DMS53 treated with DMSO at 0.1 percent for 48 hours (cell line): ENCODE measurements around the gene KRTCAP2.
A peak's percentile ranks its signal among the peaks of the same experiment; 100 is the strongest.

Experiments used
- DNase-seq: peaks from one replicate; lab custom pipeline; 2025; ENCODE audit not compliant: unreplicated experiment; lab: John Stamatoyannopoulos, UW

Gene KRTCAP2

DNA sequence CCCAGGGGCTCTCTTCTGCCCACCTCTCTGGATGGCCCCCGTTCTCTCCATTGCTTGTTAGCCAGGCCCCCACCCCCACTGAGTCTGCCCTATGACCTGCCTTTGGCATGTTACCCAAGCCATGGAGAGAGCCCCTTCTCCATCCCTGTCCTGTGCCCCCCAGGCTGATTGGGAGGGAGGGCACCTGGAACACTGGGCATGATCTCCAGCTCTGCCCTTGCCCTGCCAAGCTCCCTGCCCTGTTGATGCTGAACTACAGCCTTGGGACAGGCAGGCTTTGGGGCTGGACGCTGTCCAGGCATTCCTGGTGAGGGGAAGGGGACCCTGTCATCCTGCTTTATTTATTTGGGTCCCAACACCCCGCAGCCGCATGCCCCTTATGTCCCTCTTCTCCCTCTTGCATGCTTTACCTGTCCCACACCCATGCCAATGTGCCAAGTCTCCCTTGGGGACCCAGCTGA, 11.3 kb upstream of the KRTCAP2 start:
- no peak for DNase-seq

DNA sequence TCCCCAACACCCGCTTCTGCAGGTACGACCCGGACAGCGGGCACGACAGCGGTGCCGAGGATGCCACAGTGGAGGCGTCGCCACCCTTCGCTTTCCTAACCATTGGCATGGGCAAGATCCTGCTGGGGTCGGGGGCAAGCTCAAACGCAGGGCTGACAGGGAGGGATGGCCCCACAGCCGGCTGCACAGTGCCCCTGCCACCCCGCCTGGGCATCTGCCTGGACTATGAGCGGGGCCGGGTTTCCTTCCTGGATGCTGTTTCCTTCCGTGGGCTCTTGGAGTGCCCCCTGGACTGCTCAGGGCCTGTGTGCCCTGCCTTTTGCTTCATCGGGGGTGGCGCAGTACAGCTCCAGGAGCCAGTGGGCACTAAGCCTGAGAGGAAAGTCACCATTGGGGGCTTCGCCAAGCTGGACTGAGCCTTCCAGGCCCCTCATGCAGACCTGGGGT, 10.7 kb upstream of the KRTCAP2 start:
- DNase-seq: no peak

DNA sequence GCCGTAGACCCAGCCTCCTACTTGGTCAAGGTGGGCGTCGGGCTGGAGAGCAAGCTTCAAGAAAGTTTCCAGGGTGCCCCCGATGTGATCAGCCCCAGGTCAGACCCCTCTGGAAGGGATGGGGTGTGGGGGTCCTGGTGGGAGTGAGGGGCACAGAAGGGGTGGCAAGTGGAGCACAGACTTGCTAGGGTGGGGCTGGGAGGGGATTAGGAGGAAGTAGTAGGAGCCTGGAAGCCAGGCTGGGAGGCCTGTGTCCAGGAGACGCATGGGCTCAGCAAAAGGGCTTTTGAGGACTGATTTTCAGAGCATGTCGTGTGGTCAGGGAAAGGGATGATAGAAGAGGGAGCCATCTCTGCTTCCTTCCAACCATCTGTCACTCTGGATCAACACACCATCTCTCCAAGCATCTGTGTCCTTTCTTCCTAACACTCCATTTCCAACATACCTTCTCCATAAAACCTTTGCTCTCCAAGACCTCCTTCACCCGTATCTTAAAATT, 9.0 kb upstream of the KRTCAP2 start:
- DNase-seq: no peak

DNA sequence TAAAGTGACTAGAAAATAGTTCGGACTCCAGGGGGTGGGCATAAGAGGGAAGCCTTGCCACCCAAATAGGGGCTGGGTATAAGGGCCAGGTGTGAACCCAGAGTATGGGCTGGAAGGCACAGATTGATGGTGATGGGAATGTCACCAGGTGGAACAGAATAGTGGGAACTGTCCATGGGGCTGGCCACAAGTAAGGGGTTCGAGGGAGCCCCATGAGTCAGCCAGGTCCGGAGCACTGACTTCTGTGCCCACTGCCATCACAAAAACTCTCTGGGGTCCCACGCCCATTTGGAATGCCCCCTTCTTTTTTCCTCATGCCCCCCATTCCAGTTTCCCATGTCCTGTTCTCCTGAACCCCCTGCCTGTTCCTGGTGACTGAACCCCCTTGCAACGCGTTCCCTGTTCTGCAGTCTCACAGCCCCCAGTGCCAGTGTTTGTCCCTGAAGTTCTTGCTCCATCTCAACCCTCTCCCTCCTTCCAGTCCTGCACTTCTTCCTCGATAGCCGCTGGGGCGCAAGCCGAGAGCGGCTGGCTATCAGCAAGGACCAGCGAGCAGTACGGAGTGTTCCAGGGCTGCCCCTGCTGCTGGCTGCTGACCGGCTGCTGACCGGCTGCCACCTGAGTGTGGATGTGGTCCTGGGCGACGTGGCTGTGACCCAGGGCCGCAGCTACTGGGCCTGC, 8.4 kb upstream of the KRTCAP2 start:
- DNase-seq: no peak

DNA sequence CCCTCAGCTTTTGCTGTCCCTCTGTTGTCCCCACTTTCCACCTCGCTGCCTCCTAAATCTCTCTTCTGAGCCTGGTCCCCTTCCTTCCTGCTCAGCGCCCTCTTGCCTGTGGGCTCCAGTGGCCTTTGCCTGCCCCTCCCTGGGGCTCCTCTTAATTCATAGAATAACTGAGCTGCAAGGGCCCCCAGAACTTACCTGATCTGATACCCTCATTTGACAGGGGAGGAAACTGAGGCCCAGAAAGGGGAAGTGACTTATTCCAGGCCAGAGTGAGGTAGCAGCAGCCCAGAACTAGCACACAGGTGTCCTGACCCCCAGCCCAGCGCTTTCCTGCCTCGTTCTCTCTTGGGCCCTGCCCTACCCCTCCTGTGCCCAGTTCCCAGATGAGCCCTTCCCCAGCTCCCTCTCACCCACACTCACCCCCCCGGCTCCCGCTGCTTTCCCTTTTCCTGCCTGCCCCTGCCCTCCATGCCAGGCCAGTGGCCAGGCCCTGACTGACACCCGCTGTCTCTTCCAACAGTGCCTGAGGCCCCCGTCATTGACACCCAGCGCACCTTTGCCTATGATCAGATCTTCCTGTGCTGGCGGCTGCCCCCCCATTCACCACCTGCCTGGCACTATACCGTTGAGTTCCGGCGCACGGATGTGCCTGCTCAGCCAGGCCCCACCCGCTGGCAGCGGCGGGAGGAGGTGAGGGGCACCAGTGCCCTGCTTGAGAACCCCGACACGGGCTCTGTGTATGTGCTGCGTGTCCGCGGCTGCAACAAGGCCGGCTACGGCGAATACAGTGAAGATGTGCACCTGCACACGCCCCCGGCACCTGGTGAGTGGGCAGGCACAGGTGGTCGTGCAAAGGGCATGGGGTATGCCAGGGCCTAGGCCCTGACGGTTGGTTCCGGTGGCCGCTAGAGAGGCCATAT, 6.3 kb upstream of the KRTCAP2 start:
- DNase-seq: no peak

DNA sequence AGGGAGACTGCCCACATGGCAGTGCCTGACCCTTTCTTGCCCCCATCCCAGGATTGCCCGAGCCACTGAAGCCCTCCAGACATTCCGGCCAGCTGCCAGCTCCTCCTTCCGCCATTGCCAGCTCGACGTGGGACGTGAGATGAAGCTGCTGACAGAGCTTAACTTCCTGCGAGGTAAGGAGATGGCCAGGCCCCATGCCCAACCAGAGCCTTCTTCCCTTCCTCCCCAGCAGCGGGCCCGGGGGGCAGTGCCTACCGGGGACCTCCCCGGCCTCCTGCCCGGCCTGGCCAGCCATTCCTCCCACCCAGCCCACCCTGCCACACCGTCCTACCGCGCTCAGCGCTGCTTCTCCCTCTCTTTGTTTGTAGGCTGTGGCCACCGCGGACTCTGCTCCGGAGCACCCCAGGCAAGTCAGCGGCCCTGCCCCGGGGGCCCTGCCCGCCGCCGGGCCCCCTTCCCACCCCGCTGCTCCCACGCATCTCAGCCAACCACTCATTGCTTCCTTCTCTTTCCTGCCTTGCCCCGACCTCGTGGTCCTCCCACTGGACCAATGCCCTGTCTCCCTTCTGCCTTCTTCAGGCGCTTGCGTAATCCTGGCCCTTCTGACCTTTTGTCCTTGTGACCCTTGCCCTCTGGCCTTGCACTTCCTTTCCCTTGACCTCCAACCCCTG, 5.5 kb upstream of the KRTCAP2 start:
- no peak for DNase-seq

DNA sequence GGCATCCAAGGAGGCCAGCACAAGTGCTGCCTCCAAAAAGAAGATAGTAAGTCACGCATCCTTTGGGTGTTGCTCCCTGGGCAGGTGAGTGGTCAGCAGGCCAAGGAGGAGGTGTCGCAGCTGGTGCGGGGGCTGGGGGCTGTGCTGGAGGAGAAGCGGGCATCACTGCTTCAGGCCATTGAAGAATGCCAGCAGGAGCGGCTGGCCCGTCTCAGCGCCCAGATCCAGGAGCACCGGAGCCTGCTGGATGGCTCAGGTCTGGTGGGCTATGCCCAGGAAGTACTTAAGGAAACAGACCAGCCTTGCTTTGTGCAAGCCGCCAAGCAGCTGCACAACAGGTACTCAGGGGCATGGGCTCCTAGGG, 4.8 kb upstream of the KRTCAP2 start:
- no peak for DNase-seq

DNA sequence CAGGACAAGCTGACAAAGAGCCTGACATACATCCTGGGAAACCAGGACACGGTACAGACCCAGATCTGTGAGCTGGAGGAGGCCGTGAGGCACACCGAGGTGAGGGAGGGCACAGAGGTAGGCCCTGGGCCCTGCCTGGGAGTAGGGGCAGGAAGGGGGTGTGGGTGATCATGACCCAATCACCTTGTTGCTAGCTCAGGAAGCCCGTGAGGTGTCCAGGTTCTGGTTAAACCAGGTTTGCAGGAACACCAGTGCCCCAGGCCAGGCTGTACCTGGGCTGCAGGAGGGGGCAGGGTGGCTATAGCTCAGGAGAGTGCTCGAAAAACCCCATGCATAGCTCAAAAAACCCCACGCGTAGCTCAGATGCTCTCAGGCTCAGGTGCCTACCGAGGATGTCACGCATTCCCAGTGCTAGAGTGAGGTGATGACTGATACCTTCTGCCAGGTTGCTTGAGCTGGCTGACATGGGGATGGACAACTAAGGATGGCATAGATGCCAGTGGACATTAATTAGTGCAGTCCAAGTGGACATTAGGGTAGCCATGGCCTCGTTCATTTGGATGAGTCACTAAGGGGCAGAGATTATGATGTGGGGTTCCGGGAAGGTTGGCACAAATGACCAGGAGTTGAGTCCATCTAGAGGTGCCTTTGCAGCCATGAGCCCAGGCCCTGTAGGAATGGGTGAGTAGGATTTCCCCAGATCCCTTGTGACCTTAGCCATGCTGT, 4.3 kb upstream of the KRTCAP2 start:
- DNase-seq: no peak

DNA sequence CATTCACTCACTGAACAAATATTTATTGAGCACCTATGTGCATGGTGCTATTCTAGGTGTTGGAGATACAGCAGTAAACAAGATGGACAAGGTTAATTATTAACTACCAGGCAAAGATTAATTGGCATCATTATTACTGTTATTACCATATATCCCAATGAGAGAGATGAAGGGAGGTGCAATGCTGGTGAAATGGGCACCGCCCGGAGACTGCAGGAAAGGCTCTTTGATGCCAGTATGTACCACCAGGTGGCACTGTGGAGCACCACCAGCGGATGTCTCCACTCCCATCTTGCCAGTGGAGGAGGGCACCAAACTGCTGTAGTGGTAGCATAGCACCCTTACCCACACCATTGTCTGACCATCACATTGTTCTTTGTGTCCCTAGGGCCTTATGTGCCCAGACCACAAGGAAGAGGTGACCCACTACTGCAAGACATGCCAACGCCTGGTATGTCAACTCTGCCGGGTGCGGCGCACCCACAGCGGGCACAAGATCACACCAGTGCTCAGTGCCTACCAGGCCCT, 3.5 kb upstream of the KRTCAP2 start:
- peak; percentile 99 for DNase-seq

DNA sequence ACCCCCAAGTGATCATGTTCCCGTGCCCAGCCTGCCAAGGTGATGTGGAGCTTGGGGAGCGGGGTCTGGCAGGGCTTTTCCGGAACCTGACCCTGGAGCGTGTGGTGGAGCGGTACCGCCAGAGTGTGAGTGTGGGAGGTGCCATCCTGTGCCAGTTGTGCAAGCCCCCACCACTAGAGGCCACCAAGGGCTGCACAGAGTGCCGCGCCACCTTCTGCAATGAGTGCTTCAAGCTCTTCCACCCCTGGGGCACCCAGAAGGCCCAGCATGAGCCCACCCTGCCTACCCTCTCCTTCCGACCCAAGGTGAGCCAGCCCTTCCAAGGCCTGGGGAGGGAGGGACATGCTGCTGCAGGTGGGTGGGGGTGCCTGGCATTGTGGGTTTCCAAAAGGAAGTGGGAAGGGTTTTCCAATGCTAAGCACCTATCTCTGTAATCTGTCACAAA, 2.8 kb upstream of the KRTCAP2 start:
- DNase-seq: peak; percentile 66

DNA sequence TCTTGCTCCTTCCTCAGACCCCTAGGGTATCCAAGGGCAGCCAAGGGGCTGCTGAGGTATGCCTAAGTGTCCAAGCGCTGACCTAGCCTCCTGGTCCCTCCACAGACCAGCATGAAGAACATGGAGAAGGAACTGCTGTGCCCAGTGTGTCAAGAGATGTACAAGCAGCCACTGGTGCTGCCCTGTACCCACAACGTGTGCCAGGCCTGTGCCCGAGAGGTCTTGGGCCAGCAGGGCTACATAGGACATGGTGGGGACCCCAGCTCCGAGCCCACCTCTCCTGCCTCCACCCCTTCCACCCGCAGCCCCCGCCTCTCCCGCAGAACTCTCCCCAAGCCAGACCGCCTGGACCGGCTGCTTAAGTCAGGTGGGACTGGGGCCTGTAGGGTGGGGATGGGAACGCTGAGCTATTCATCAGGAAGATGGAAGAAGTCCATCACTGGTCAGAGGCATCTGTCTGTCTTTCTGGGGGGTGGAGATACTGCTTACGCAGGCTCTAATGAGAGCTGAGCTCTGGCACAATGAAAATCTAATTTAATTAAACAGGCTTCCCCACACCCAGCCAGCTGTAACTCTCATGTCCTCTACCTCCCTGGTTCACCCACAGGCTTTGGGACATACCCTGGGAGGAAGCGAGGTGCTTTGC, 2.3 kb upstream of the KRTCAP2 start:
- DNase-seq: peak; percentile 25

DNA sequence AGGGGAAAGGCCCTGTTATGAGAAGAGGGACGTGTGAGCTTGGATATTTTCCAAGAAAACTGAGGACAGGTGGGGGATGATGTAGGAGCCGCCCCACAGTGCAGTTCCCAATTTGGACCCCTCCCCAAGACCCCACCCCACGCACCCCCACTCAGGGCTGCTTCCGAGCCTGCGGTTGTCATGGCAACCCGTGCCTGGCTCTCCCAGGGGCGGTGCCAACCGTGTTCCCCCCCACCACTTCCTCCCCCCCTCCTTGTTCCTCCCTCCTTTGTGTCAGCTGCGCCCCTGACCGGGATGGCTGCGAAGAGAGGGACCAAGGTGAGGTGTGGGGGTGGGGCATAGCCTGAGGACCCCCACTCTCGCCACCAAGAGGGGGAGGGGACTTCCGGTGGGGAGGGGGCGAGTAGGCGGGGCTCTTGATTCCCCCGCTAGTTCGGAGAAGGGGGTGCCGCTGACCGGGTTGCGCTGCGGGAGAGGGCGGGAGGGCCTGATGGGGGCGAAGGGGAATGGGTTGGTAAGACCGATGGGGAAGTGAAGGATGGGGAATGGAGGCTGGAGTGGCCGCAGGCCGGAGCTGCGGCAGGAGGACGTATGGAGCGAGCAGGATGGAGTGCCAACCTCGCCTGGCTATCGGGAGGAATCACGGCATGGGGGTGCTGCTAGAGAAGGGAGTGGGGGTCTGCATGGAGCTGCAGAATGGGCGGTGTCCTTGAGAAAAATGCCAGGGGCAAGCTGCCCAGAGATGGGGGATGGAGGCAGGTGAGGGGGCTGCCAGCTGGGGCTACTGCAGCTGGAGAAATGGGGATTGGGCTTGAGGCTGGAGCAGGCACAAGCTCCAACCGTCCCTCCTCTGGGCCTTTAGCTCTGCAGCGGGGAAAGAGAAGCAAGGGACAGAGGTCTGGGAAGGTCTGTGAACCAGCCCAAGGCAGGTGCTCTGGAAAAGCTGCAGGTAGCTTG, 1.5 kb upstream of the KRTCAP2 start:
- DNase-seq: peak; percentile 27

DNA sequence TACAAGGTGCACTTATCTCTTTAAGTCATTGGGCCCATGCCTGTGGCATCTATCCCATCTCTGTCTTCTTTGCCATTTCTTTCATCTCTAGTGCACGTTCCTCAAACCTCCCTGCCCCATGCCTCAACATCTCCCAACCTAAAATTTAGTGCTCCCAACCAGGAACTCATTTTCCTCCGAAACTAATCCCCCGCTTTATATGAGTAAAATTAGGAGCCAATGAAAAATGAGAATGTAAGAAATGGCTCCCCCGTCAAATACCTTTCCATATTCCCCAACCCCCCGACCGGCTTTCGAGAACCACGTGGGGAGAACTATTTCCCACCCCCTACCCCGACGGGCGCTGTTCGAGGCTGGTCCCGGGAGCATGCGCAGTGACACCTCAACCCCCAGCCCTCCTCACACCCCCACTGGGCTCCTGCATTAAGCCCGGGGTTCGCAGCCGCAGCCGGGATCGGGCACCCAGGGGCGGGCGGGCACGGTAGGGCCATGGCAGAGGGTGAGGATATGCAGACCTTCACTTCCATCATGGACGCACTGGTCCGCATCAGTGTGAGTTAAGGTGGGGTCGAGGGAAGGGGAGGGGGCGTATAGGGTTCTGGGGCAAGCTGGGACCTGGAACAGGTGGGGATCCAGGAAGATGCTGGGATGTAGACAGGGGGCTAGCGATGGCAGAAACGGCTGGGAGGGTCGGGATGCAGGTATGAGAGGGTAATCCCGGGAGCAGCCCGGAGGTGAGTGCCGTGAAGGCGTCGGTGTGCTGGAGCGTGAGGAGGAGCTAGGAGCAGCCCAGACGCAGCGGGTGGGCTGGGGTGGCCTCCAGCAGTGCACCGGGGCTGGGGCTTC, 597 bp upstream of the KRTCAP2 start, which contains the start of gene TRIM46:
Gene TRIM46 (plus strand): TSS at position 372 of the 846 bp plus-strand sequence. CDS start 118 bp downstream, at position 490.
- peak; percentile 27 for DNase-seq

DNA sequence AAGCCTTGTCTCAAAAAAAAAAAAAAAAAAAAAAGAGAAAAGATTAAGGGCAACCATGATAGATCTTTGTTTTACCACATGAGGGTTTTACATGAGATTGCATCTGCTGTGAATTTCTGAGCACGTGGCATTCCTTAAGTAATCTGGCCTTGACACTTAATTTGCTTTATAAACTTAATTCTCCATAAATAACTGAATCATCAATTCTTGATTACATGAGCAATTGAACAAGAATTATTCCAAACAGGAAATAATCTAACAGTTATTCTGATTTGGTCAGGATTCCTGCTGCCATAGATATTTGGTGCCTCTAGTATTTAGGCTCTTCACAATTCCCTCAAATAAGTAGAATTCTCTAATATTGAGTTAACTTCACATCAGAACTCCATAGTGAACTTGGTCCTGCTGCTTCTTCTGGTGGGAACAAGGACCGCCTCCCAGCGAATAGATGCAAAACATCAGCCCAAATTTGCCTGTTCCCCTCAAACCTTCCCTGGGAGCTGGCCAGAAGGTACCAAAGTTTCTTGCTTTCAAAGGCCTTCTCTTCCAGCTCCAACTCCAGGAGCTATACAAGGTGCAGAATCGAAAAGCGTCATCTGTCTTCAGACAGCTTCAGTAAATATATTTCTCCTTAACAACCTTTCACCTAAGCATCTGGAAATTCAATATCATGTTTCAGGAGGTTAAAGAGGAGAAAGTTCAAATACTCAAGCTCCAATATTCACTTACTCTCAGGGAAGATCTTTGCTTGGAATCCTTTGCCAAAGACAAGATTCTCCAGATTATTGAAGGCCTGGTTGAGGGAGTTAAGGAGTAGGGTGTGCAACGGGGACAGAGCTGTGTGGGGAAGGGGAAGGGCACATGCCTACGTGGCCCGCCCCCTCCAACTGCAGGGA, 1.0 kb downstream of the KRTCAP2 start:
- no peak for DNase-seq

DNA sequence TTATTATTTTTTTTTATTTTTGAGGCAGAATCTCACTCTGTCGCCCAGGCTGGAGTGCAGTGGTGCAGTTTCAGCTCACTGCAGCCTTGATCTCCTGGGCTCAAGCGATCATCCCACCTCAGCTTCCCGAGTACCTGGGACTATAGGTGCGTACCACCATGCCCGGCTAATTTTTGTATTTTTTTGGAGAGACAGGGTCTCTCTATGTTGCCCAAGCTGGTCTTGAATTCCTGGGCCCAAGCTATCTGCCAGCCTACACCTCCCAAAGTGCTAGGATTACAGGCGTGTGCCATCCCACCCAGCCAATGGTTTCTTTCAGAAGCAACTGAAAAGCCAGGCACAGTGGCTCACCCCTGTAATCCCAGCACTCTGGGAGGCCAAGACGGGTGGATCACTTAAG, 2.3 kb downstream of the KRTCAP2 start:
- no peak for DNase-seq

DNA sequence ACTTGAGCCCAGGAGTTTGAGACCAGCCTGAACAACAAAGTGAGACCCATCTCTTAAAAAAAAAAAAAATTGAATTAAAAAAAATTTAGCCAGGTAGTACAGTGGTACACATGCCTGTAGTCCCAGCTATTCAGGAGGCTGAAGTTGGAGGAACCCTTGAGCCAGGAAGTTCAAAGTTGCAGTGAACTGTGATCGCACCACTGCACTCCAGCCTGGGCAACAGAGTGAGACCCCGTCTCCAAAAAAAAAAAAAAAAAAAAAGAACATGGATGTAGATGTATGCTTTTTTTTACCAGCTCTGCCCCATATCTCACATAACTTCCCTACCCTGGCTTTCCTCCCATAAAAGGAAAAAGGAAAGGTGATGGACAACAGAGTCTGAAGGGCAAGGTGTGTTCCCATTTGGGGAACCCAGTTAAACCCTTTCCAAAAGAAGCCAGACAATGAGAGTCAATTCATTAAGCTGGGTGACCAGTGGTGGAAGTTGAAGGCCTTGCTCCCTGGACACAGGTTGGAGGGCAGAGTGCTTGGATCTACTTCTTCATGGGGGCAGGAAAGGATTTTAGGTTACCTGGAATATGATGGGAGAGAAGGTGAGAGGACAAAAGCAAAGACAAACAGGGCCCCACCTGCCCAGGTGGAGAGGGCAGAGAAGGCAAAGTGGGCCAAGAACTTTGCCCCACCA, 2.9 kb downstream of the KRTCAP2 start:
- DNase-seq: no peak
